NCI-H1417 (cell line): Measurements from ENCODE around the gene PEX10.
A peak's percentile ranks its signal among the peaks of the same experiment; 100 is the strongest.
"Not testable (repeated sequence)": the region's sequence is repeated elsewhere in the genome, so short reads cannot be mapped to it uniquely, and the experiment has no call there.

ENCODE experiments used
- DNase-seq, 3 experiments: peaks; one replicate each; lab custom pipeline; 2025; lab: John Stamatoyannopoulos, UW

PEX10 gene

DNA sequence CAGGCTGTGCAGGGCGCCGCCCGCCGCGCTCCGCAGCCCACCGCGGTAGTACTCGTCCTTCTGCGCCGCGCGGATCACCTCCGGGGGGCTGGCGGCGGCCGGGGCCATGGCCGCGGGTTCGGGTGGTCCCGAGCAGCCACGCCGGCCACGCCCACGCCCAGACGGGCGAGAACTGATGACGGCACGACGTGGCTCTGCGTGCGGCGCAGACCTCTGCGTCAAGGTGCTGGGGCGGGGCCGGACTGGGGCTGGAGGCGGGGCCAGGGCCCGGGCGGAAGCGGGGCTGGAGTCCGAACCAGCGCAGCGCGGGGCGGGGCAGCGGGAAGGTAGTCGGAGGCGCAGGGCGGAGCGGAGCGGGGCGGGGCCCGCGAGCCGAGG lies at the start of gene PEX10:
Gene PEX10, minus strand, starts transcription at position 170 of the 378 bp plus-strand sequence. Its CDS starts 62 bp downstream, at position 108.
- peak; percentile 95 to 99 (median 95) for DNase-seq

DNA sequence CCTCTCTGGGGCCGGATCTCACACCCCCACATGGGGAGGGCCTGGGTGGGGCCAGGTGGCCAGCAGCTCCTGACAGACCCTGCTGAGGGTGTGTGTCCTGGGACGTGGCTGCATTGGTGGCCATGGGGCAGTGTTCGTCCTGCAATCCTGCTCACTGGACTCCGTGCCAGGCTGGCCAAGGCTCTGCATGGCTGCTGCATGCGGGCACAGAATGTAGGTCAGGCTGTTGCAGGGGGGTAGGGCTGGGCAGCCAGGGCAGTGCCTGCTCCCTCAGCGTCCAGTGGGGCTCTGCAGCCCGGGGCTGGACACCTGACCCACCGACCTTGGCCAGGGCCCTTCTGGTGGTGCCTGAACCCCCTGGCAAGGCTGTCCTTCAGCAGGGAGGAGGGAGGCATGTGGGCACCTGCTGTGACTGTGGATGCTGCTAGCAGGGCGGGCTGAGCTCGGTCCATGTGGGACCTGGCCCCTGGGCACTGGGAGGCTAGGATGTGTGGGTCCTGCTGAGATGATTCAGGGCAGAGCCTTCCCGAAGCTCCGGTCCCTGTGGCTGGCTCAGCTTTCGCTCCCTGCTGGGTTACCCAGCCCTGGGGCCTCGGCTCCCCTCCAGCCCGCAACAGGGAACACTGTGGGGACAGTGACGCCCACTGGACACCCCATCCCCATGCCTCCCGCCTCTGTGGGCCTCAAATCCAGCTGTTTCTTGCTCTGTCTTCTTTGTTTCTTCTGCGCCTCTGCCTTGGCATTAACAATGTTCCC lies 48.8 kb upstream of the PEX10 start:
- DNase-seq: no peak

DNA sequence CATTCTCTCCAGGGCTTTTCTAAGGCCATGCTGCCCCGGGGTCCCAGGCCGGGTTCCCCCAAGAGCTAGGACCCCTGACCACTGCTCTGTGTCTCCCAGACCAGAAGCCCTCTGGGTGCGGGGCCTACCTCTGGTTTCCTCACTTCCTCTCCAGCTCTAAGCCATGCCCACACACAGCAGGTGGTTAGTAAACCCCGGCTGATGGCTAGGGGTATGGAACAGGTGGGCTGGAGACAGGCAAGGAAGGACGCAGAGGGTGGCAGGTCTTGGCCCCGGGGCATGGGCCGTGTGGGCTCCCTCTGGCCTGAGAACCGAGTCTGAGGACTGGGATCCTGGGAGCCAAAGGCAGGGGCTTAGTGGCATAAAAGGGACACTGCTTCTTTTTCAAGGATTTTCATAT lies 47.8 kb upstream of the PEX10 start:
- DNase-seq: peak in 1 of 3 experiments; percentile 34

DNA sequence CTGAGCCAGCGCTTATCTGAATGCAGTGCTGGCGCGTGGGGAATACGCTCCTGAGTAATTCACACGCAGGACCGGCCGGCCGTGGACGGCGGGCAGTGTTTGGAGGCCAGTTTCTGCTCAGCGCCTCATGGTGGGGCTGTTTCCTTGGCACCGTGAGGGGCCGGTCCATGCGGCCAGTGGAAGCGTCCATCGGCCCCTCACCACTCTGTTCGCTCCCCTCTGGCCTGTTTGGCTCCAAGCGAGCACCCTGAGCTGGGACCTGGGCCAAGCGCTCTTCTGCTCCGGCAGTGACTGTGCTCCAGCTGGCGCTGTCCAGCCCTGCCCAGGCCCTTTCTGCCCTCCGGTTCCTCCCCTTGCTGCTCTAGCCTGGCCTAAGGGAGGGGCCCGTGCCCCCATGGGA lies 47.4 kb upstream of the PEX10 start:
- DNase-seq: no peak

DNA sequence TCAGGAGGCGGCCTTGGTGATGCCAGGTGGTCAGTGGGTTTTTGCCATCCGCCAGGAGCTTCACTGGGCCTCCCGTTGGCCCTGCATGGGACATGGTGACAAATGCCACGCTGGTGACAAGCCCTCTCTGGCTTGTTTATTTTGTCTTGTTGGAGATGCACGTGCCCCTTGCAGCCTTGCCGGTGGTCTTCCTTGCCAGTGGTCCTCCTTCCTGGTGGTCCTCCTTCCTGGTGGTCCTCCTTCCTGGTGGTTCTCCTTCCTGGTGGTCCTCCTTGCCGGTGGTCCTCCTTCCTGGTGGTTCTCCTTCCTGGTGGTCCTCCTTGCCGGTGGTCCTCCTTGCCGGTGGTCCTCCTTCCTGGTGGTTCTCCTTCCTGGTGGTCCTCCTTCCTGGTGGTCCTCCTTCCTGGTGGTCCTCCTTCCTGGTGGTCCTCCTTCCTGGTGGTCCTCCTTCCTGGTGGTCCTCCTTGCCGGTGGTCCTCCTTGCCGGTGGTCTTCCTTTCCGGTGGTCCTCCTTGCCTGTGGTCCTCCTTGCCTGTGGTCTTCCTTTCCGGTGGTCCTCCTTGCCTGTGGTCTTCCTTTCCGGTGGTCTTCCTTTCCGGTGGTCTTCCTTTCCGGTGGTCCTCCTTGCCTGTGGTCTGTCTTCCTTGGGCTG lies 46.9 kb upstream of the PEX10 start:
- DNase-seq: not testable (repeated sequence)

DNA sequence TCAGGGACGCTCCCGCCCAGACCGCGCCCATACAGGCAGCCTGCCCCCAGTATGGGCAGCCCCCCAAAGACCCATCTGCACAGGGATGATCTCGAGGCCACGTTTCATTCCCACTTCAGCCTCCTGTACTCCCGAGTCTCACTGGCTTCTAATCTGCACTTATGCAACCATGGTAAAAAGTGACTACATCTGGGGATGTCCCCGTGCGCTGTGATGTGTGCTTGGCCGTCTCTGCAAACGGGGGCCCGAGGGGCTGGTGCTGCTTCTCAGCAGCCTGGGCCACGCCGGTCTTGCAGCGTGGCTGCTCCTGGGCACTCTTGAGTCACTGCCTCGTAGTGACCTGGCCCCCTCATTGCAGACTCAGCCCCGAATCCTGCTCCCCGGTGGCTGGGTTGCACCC lies 46.3 kb upstream of the PEX10 start:
- no peak for DNase-seq

DNA sequence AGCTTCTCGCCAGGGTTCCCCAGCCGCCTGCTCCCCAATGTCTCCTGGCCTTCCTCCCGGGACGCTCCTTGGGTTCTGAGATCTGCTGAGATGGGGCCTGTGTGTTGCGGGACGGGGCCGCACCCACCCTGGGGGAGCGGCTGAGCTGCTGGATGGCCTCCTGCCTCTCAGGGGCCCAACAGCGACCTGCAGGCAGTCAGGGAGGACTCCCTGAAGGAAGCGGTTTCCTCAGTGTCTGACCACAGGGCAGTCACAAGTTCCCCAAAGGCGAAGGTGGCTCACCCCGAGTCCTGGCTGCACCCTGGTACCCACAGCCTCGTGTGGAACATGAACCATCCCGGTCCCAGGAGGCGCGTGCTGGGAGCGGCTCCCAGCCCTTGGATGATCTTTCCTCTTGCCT lies 45.1 kb upstream of the PEX10 start:
- no peak for DNase-seq

DNA sequence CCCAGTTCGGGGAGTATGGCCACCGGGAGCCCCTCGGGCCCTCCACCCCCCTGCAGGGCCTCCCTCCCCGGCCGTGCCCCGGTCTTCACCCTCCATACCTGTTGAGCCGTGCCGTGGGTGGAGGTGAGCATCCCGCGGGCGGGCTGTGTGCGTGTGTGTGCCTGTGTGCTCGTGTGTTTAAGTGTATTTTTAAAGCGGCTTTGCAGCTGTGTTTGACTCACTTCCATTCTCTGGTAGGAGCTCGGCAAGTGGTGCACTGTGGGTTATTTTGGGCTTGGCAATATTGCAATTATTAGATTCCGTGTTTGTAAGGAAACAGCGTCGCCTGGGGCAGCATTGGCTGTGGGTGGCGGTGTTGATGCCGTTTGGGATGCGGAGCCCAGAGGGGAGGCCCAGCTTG lies 43.4 kb upstream of the PEX10 start:
- DNase-seq: peak in 2 of 3 experiments; percentile 63 to 76

DNA sequence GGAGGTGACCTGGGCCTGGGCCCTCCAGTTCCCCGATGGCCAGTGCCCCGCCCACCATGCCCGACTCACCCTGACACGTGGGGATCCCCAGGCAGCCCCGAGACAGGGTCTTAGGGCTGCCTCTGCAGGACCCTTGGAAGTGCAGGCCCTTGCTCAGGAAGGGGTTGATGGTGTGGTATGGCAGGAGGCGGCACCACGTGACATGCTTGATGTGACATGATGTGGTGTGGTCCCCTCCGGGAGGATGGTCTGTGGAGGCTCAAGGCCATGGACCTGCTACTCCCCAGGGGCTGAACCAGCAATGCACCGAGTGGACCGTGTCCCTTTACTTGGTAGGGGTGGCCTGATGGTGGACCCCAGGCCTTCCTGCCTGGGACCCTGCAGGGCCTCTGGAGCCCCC lies 41.9 kb upstream of the PEX10 start:
- no peak for DNase-seq

DNA sequence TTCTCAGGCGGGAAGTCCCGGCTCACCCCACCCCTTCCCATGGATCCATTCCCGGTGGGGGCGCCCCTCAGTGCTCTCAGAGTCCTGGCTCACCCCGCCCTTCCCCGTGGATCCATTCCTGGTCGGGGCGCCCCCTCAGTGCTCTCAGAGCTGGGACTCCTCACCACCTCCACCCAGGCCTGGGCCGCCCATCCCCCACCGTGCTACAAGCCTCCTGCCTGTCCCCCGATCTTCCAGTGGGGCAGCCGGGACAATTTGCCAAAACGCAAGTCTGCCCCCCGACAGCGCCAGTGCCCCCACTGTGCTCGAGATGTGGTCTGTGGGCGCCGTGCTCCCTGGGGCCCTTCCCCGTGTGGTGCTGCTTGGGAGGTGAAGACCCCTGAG lies 40.6 kb upstream of the PEX10 start:
- DNase-seq: no peak

DNA sequence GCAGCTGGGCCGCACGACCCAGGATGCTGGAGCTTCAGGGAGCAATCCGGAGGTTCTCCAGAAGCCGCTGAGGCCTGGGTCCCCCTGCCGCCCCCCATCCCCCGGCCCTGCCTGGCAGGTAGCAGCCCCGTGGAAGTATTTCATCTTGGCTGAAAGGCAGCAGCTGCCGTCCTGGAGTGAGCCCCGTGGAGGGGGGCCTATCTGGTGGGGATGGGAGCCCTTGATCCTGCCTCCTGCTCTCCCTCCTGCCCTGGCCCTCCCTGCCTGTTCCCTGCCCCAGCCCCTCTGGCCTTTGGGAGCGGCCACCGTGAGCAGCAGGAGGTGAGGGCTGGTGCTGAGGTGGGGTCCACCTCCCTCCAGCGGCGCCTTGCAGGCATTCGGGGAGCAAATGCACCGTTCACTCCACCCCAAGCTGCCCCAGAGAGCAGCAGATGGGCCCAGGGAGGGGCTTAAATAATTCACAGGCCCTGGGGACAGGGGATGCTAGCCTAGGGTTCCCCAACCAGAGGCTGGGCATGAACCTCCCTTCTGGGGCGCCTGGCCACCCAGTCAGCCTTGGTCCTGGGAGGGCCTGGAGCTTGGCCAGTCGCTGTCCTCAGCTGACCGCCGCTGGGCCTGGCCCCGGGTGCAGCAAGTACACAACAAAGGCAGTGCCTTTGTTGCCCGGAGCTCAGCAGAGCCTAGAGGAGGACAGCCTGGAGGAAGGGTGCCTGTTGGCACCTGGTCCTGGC lies 40.0 kb upstream of the PEX10 start:
- DNase-seq: peak in 1 of 3 experiments; percentile 14

DNA sequence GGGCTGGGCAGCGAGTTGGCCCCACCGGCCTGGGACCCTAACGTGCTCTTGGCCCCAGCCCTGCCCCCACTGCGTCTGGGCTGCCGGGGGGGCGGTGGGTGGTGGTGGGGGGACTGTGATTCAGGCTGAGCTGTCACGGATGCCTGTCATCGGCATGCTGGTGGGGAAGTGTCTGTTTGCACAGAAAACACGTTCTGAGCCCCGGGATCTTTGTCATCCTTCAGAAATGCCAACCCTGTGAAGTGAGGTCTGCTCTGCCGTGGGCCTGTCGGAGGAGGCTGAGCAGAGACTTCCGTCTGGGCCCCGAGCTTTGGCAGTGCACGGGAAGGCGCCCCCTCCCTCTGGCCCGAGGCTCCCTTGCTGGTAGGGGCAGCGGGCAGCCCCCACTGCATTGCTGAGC lies 39.4 kb upstream of the PEX10 start:
- DNase-seq: no peak

DNA sequence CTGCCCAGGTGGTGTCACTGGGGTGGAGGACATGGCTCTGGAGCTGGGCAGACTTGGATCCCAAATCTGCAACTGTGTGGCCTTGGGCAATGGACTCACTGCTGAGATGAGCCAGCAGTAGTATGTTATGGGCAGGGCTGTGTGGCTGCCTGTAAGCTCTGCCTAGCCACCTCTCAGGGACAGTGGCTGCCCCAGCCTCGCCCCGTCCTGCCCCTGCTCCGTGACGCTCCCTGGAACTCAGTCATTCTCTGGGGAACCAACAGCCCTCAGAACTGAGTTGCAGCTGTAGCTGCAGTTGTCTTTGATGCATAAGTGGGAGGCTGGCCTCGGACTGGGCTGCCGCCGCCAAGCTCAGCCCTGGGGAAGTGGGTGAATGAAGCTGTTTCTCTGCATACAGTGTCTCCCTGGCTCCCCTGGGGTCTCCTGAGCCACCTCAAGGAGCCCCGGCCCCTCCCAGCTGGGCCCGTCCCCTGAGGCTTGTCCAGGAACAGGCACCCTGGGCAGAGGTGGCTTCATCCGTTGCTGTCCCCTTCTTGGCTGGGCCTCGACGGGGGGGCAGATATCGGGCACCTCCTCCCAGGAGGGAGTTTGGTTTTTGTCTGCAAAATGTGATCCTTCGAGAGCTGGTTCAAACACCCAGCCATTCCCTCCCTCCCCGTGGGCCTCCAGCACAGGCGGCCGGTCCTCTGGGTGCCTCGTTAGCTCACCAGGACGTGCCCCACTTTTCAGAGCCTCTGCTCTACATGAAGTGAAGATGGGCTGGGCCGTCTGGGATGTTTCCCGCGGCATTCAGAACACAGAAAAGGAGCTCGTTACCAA lies 37.5 kb upstream of the PEX10 start:
- no peak for DNase-seq

DNA sequence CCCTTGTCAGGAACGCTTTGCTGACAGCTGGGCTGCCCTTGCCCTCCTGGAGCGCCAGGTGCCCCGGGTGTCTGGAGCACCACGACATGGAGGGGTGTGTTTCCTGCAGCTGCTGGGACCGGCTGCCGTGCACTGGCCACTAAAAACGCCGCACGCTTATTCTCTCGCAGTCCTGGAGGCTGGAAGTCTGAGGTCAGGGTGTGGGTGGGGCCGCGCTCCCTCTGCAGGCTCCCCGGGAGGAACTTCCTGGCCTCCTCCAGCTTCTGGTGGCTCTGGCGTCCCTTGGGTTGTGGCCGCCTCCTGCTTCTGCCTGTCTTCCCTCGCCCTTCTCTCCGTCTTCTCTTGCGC lies 35.7 kb upstream of the PEX10 start:
- peak in 1 of 3 experiments; percentile 25 for DNase-seq

DNA sequence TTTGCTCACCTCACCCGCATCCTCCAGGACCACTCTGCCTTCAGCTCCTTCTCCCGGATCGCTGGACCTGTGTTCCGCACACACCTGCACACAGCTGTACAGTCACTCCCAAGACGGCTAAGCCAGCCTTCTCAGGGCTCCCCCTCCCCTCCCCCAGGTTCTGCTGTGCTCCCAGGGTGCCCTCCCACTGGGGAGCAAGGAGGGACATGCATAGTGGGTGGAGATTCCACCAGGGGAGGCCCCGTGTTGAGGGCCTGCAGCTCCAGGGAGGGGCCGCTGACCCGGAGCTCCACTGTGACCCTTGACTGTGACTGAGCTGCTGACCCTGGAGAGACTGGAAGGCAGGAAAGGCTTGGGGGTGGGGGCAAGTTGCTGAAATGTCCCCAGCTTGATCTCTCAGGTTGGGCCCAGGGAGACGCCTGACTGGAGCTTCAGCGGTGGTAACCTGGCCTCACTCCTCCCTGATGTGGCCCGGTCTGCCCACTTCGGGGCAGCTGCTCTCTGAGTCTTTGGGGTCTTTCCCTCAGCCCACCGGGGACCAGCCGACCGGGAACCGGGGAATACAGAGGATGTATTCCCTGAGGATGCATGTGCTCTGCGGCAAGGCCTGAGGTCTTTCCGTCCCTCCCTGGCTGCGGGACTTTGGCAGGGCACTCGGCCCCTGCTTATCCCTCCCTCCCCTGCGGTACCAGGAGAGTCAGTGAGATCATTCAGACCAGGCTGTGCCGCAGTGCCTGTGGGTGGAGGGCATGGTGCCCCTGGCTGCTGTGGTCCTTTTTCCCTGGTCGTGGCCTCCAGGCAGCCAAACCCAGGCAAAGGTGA lies 35.1 kb upstream of the PEX10 start:
- DNase-seq: no peak

DNA sequence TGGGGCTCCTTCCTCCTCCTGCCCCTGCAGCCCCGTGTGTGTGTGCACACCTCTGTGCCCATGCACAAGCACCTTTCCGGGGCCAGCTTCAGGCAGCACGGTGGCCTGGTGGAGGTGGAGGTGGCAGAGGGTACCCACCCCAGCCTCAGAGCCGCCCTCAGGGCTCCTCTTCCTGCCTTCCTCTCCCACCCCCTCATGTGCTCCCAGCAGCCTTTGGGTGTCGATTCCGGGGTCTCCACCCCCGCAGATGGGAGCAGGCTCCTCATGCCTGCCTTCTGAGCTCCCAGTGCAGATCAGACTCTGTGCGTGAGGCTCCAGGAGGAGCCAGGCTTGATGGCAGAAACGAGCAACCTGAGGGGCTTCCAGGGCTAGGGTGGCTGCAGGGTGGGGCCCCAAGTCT lies 34.5 kb upstream of the PEX10 start:
- DNase-seq: no peak

DNA sequence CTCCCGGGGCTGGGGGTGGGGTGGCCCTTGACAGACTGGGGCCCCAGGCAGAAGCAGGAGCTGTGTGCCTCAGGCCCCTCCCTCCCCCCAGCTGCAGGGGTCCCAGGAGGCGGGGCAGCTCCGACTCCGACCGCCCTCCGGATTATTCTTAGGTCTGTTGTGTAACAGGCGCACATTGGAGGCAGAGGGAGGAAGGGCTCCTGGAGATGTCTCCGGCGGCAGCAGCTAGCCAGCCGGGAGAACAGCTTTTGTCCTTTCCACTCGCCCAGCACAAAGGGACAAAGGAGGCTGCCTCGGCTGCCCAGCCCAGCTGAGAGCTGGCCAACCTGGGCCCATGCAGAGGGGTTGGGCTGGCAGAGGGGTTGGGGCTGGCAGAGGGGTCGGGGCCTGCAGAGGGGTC lies 34.0 kb upstream of the PEX10 start:
- DNase-seq: peak in 1 of 3 experiments; percentile 3

DNA sequence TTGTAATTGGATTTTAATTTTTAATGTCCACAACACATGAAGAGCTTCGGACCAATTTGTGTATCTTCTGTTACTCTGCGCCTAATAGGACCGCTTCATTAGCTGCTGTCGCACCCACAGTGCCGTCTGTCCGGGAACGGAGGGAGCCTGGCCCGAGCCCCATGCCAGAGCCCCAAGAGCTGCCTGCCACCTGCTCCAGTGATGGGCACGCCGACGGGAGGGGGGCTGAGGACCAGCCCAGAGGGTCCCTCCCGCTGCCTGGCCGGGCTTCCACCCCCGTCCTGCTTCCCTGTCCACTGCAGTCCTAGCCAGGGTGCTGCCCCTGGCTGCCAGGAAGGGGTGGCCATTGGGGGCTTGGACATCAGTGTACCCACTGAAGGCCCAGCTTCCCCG lies 33.5 kb upstream of the PEX10 start:
- DNase-seq: no peak

DNA sequence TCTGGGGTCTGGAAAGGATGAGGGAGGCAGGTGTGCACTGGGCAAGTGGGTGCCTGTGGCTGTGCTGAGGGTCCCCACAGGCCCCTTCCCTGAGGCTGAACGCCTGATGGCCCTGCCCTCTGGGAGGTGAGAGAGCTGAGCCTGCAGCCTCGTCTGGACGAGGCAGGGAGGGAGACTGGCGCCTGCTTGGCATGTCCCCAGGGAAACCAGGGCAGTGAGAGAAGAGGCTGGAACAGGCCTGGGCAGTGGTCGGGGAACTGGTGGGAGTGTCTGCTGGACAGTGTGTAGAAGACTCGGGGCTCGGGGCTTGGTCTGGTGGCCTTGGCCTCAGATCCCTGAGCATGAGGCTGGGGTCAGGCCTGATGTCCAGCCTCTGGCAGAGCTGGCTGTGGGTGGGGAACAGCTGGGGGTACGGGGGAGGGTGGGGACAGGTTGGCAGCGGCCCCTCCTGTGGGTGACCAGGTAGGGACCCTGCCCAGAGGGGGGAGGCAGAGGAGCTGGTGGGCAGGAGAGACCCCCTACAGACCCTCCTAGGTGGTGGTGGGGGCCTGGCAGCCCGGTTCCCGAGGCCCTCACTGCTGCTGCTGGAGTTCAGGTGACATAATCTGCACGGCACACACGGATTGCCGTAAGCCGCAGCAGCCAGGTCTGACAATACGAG lies 32.9 kb upstream of the PEX10 start:
- DNase-seq: no peak

DNA sequence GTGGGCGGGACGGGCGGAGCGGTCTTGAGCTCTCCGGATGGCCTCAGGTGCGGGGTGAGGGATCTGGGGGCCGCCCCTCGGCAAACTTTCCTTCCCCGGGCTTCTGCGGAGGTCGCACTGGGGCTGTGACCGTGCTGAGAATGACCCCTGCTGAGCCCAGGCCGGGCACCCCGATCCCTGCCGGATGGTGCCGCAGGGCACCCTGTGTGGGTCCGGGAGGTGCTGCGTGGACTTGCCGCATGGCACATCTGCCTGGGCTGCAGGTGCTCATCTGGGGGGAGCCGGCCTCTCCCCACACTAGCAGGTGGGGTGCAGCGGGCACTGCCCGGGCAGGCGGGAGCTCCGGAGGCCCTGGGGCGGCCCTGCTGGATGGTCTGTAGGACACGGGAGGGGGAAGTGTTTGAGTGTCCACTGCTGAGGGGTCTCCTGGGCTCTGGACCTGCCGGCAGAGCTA lies 31.8 kb upstream of the PEX10 start:
- no peak for DNase-seq
